ENCODE results near the gene EN2. TPM values are rescaled to one million over a fixed set of nuclear protein-coding genes. Genes with fewer than 3 reads are reported as not detected.

The EN2 gene
- total and polyA plus RNA-seq, 2 of the 4 experiments (the other 2 are of a cell fraction) = not detected

GRCh38 chr7:155514296-155514695, 56.4 kb downstream of the EN2 start:
- intact Hi-C loops (cut with micrococcal nuclease) = no loop called here
- Histone ChIP-seq H2BK20ac (ENCODE audit: low read depth, low read length) (no peak overlapping the region), H2AK5ac (ENCODE audit: low read depth, low read length) (no peak overlapping the region), H3K9me3 (ENCODE audit: control insufficient read depth, insufficient read depth, low read length) (no peaks in the 10 kb centered on the region), H2AFZ (replicated peaks; ENCODE audit: low read length, poor library complexity) (no peak overlapping the region), H3K4ac (ENCODE audit: low read depth, low read length) (no peak overlapping the region), H2BK5ac (ENCODE audit: low read depth, low read length, poor library complexity, severe bottlenecking) (no peak overlapping the region), H3K4me2 (ENCODE audit: low read depth, low read length) (no peak overlapping the region), H2BK15ac (ENCODE audit: low read depth, low read length) (no peak overlapping the region), H3K56ac (ENCODE audit: extremely low read depth, insufficient read depth, low read length) (no peak overlapping the region), H3K23ac (ENCODE audit: low read depth, low read length) (no peak overlapping the region), H3K36me3 (ENCODE audit: control insufficient read depth, insufficient read depth, low read length) (no peaks in the 10 kb centered on the region), H2BK120ac (ENCODE audit: low read depth, low read length) (no peak overlapping the region), H3K14ac (replicated peaks; ENCODE audit: low read depth, low read length) (no peak overlapping the region), H3K4me3 (ENCODE audit: insufficient read depth, low read depth, low read length) (no peak overlapping the region), H4K5ac (ENCODE audit: low read depth, low read length) (no peak overlapping the region), H3K4me1 (ENCODE audit: control insufficient read depth, insufficient read depth, low read length) (no peaks in the 10 kb centered on the region), H3K9me1 (ENCODE audit: insufficient read depth, low read length) (no peaks in the 10 kb centered on the region), H3K79me1 (ENCODE audit: low read depth in 1 of 2, low read length in 2 of 2) (no peaks in the 10 kb centered on the region), H3K27ac (ENCODE audit: insufficient read depth, low read length) (no peak overlapping the region), H3K27me3 (ENCODE audit: control insufficient read depth, insufficient read depth, low read length) (peaks cover 26% of the 10 kb centered on the region), H3K9ac (ENCODE audit: low read depth, low read length) (no peak overlapping the region), H4K8ac (ENCODE audit: low read depth in 2 of 2, low read length in 2 of 2) (no peak overlapping the region), H4K91ac (ENCODE audit: insufficient read depth, low read depth, low read length) (no peak overlapping the region), H4K20me1 (ENCODE audit: insufficient read depth, low read length) (no peaks in the 10 kb centered on the region), H2AK9ac (replicated peaks; ENCODE audit: low read depth, low read length, poor library complexity) (no peak overlapping the region), H3K18ac (ENCODE audit: low read depth, low read length) (no peak overlapping the region)
- in situ Hi-C loops (cut with MboI; ENCODE audit: low sequenced_read_pairs) = no loop called here
- WGBS, 2 experiments (ENCODE audit: extremely low coverage in 2 of 2, insufficient read length in 1 of 2) = 80% methylated on average over 1 of the region's 8 CpGs; no CpG with 5 or more reads in 1 of the 2 experiments
- no peak for ATAC-seq (ENCODE audit: low read depth)
- CTCF ChIA-PET = no interaction called here
- POLR2A ChIA-PET (ENCODE audit: unreplicated experiment) = no interaction called here
- dilution Hi-C loops (cut with HindIII; ENCODE audit: low sequenced_read_pairs, unreplicated experiment) = no loop called here
- no peak for TF ChIP-seq BHLHE40 (IDR thresholded peaks at IDR 0.05; ENCODE audit: low read depth, low read length)
- no peak for TF ChIP-seq MXI1 (IDR thresholded peaks at IDR 0.05; ENCODE audit: borderline replicate concordance, low read depth, low read length)
- TF ChIP-seq CTCF (conservative IDR thresholded peaks at IDR 0.05; ENCODE audit: low read depth, low read length) = no peak
- TF ChIP-seq NFE2L2 (IDR thresholded peaks at IDR 0.05; ENCODE audit: low read depth, low read length) = no peak
- no TSS peak for BruUV-seq (replicated peaks)
- DNase-seq = no peak

Other genes with a start within 250 kb of the EN2 start
- gene INSIG1, start 160.3 kb upstream of the EN2 start, total RNA-seq (2012; rRNA removed) = 26.0 and 32.8 TPM in 2 replicates
- gene INSIG1, start 160.3 kb upstream of the EN2 start, polyA plus RNA-seq (2012; rRNA removed) = 19.0 and 19.9 TPM in 2 replicates
- gene CNPY1, start 88.4 kb downstream of the EN2 start, total RNA-seq (2012; rRNA removed) = not detected in 2 replicates
- gene CNPY1, start 88.4 kb downstream of the EN2 start, polyA plus RNA-seq (2012; rRNA removed) = not detected in 2 replicates
- 7.3 and 10.6 TPM in 2 replicates for gene RBM33, start 186.5 kb downstream of the EN2 start, total RNA-seq (2012; rRNA removed)
- 10.5 and 10.8 TPM in 2 replicates for gene RBM33, start 186.5 kb downstream of the EN2 start, polyA plus RNA-seq (2012; rRNA removed)